Prostate gland (tissue), 2 donors: ENCODE results near the gene KIF16B.

Source experiments
- POLR2A ChIP-seq: fragments of 450-650 bp; IDR thresholded peaks from one replicate; pipeline ENCODE4 v1.6.1; 2016; ENCODE audit warnings: antibody characterized with exemption, mild to moderate bottlenecking
- POLR2AphosphoS5 ChIP-seq: sonication (generic); formaldehyde crosslinking; IDR thresholded peaks from one replicate; pipeline ENCODE4 v1.6.1; 2017; ENCODE audit warnings: antibody characterized with exemption
- TF ChIP-seq, protein P1 (sequence below), 4 experiments: fragments of 200-600 bp in 2 of 4; fragments of 450-650 bp in 2 of 4; sonication (generic) in 2 of 4; IDR thresholded peaks; 1 replicate in 3 of 4; 2 replicates in 1 of 4; pipeline ENCODE4 v1.5.1; 2016 to 2019; ENCODE audit warnings: antibody characterized with exemption in 4 of 4, mild to moderate bottlenecking in 2 of 4, moderate library complexity in 2 of 4

DNA sequence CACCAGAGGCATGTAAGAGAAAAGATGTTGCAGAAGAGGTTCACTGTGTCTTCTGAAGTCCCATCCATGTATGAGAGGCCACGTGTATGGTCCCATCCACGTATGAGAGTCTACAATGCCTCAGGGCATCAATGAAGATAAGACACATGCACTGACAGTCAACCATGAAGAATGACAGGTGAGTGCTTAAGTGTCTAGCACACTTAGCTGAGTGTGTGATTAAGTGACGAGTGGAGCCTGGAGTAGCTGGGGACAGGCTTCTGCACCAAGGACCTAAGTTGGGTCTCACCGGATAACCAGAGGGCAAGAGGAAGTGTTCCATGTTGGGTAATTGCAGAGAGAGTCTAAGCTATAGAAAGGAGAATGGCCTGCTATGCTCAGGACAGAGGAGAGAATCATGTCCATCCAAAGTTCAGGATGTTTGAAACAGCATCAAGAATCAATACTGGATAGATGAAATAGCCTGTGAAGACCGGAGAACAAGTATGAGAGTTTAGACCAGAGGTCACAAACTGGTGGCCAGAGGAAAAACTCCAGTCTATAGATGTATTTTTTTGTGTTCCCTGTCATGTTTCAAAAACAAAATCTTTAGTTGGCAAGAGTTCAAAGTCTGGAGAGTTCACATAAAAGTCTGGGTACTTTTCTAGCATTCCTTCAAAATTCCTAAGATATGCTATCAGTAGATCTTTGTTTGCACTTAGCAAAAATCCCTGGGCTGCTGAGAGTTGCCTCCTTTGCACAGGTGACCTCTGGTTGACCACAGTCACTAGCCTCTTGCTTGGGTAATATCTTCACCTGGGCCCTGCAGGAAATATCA lies 165.8 kb downstream of the KIF16B start:
- no peak for TF ChIP-seq POLR2A
- TF ChIP-seq, protein P1, sequence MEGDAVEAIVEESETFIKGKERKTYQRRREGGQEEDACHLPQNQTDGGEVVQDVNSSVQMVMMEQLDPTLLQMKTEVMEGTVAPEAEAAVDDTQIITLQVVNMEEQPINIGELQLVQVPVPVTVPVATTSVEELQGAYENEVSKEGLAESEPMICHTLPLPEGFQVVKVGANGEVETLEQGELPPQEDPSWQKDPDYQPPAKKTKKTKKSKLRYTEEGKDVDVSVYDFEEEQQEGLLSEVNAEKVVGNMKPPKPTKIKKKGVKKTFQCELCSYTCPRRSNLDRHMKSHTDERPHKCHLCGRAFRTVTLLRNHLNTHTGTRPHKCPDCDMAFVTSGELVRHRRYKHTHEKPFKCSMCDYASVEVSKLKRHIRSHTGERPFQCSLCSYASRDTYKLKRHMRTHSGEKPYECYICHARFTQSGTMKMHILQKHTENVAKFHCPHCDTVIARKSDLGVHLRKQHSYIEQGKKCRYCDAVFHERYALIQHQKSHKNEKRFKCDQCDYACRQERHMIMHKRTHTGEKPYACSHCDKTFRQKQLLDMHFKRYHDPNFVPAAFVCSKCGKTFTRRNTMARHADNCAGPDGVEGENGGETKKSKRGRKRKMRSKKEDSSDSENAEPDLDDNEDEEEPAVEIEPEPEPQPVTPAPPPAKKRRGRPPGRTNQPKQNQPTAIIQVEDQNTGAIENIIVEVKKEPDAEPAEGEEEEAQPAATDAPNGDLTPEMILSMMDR (IDR thresholded peaks at IDR 0.05): no peak
- no peak for TF ChIP-seq POLR2AphosphoS5
